Endothelial cell of umbilical vein (primary cell): ENCODE data around the gene CNKSR3. TPM values are rescaled to one million over a fixed set of nuclear protein-coding genes. Genes with fewer than 3 reads are reported as not detected.

Experiments
- BruUV-seq: library from RNA; stranded (reverse); fragments of 400-500 nt; replicated peaks from 2 replicates; lab custom pipeline; 2021; lab: Mats Ljungman, UMichigan
- CTCF ChIA-PET: fragments of 300-600, 350-600 bp; sonication (Branson Sonifier 250); formaldehyde crosslinking; loops from one replicate; lab custom pipeline; 2021; ENCODE audit warnings: antibody characterized with exemption, inconsistent platforms; lab: Charles Lee
- POLR2A ChIA-PET: fragments of 300-600, 350-600 bp; sonication (Branson Sonifier 250); formaldehyde crosslinking; loops from one replicate; lab custom pipeline; 2021; ENCODE audit warnings: antibody characterized with exemption, inconsistent platforms; lab: Charles Lee
- DNase-seq: peaks from one replicate; pipeline ENCODE4 v3.0.0-alpha.2; 2011; ENCODE audit warnings: low read depth, low spot score
- FAIRE-seq: peaks from 2 replicates; lab custom pipeline; 2011; peaks lifted over from hg19 to GRCh38; lab: Jason Lieb, UNC
- H2AFZ ChIP-seq: 2 replicates; pipeline ENCODE4 v1.6.0; 2012; ENCODE audit warnings: low read depth, low read length, control low read depth, inconsistent platforms
- H3K27ac ChIP-seq: 2 replicates; pipeline ENCODE4 v1.5.1; 2011; ENCODE audit warnings: low read depth, mild to moderate bottlenecking, control low read depth, low read length, moderate library complexity; ENCODE audit not compliant: insufficient read depth
- H3K27me3 ChIP-seq, 2 experiments: 2 replicates each; pipeline versions ENCODE4 v1.6.0 to v1.6.1; 2011; ENCODE audit warnings: low read length in 2 of 2, mixed read lengths in 1 of 2; ENCODE audit not compliant: control insufficient read depth in 2 of 2, insufficient read depth in 2 of 2
- H3K36me3 ChIP-seq, 2 experiments: 2 replicates in 1 of 2; 3 replicates in 1 of 2; pipeline ENCODE4 v1.5.1; 2011; ENCODE audit warnings: low read length in 2 of 2, mild to moderate bottlenecking in 1 of 2, moderate library complexity in 1 of 2; ENCODE audit not compliant: control insufficient read depth in 2 of 2, insufficient read depth in 2 of 2; ENCODE audit errors: extremely low read depth in 1 of 2
- H3K4me1 ChIP-seq: 3 replicates; pipeline ENCODE4 v1.5.1; 2011; ENCODE audit warnings: mild to moderate bottlenecking, low read length; ENCODE audit not compliant: control insufficient read depth, insufficient read depth; ENCODE audit errors: extremely low read depth
- H3K4me2 ChIP-seq: 2 replicates; pipeline ENCODE4 v1.6.1; 2011; ENCODE audit warnings: low read length, control low read depth, mixed read lengths; ENCODE audit not compliant: insufficient read depth
- H3K4me3 ChIP-seq, 3 experiments: fragments of 200-600 bp in 1 of 3; sonication (generic), shearing (Covaris generic) in 1 of 3; replicated peaks in 1 of 3; 2 replicates each; pipeline ENCODE4 v1.5.1; 2011 to 2016; ENCODE audit warnings: control low read depth in 3 of 3, low read length in 3 of 3, mild to moderate bottlenecking in 2 of 3, inconsistent platforms in 1 of 3, low read depth in 1 of 3, moderate library complexity in 1 of 3; ENCODE audit not compliant: insufficient read depth in 1 of 3
- H3K79me2 ChIP-seq: 2 replicates; pipeline ENCODE4 v1.6.0; 2012; ENCODE audit warnings: low read length, inconsistent platforms; ENCODE audit not compliant: control insufficient read depth, insufficient read depth
- H3K9ac ChIP-seq: replicated peaks from 2 replicates; pipeline ENCODE3; 2011; ENCODE audit warnings: low read length, control low read depth; ENCODE audit not compliant: insufficient read depth; ENCODE audit errors: extremely low read depth
- H3K9me1 ChIP-seq: replicated peaks from 3 replicates; pipeline ENCODE4 v1.6.0; 2011; ENCODE audit warnings: mild to moderate bottlenecking, low read length; ENCODE audit not compliant: control insufficient read depth, insufficient read depth; ENCODE audit errors: extremely low read depth
- H3K9me3 ChIP-seq: replicated peaks from 2 replicates; pipeline ENCODE4 v1.5.1; 2012; ENCODE audit warnings: low read length, inconsistent platforms; ENCODE audit not compliant: control insufficient read depth, insufficient read depth
- H4K20me1 ChIP-seq: replicated peaks from 2 replicates; pipeline ENCODE3; 2011; ENCODE audit warnings: mild to moderate bottlenecking, low read length; ENCODE audit not compliant: control insufficient read depth, insufficient read depth; ENCODE audit errors: extremely low read depth
- EZH2 ChIP-seq: IDR thresholded peaks from 2 replicates; pipeline ENCODE4 v1.6.1; 2012; ENCODE audit warnings: borderline replicate concordance, low read depth, mild to moderate bottlenecking, moderate library complexity, low read length, inconsistent platforms; ENCODE audit not compliant: severe bottlenecking
- FOS ChIP-seq: IDR thresholded peaks from 2 replicates; pipeline ENCODE4 v1.6.1; 2011; ENCODE audit warnings: mild to moderate bottlenecking, low read length, moderate library complexity, borderline replicate concordance; ENCODE audit not compliant: insufficient read depth
- GATA2 ChIP-seq: IDR thresholded peaks from 2 replicates; pipeline ENCODE4 v1.7.0; 2011; ENCODE audit warnings: low read depth, mild to moderate bottlenecking, moderate library complexity, mixed read lengths, low read length; ENCODE audit not compliant: insufficient read length, insufficient read depth
- JUN ChIP-seq: IDR thresholded peaks from 2 replicates; pipeline ENCODE4 v1.6.1; 2011; ENCODE audit warnings: borderline replicate concordance, low read depth; ENCODE audit not compliant: insufficient read length, insufficient read depth
- MAX ChIP-seq: IDR thresholded peaks from 2 replicates; pipeline ENCODE4 v1.6.1; 2011; ENCODE audit not compliant: insufficient read depth, insufficient read length
- MYC ChIP-seq: IDR thresholded peaks from one replicate; pipeline ENCODE4 v1.6.1; 2011; ENCODE audit warnings: mild to moderate bottlenecking, low read depth, low read length
- POLR2A ChIP-seq: IDR thresholded peaks from 2 replicates; pipeline ENCODE4 v1.6.1; 2012; ENCODE audit warnings: low read depth, mild to moderate bottlenecking, control low read depth, low read length
- POLR2AphosphoS5 ChIP-seq: IDR thresholded peaks from 2 replicates; pipeline ENCODE4 v1.6.1; 2012; ENCODE audit warnings: low read depth, mild to moderate bottlenecking, control low read depth, low read length, moderate library complexity; ENCODE audit not compliant: insufficient read depth
- dilution Hi-C: fragments of 300-500 bp; cut with MboI; formaldehyde crosslinking; loops from one replicate; pipeline ENCODE4 v1.15.0; 2019; ENCODE audit warnings: low sequenced_read_pairs; ENCODE audit not compliant: extremely low pct_ligation_motif_present
- intact Hi-C: fragments of 100-400 bp; cut with micrococcal nuclease; formaldehyde crosslinking; loops from one replicate; pipeline ENCODE4 v1.10.0; 2022
- polyA plus RNA-seq, 4 experiments: library from polyadenylated mRNA; depleted of rRNA in 3 of 4; stranded (reverse) in 3 of 4; unstranded in 1 of 4; fragments of >200 nt; gene quantifications; 2 replicates each; pipeline versions ENCODE4 v1.2.1 to v1.2.3, GENCODE V29; 2011 to 2012; ENCODE audit warnings: missing spikeins in 1 of 4
- total RNA-seq: library from RNA; stranded (reverse); gene quantifications from 2 replicates; pipeline ENCODE4 v1.2.3, GENCODE V29; 2021
- TF ChIP-seq, protein P1 (sequence below), 2 donors: IDR thresholded peaks; 1 replicate in 1 of 2; 2 replicates in 1 of 2; pipeline ENCODE4 v1.5.1; 2011; ENCODE audit warnings: low read length in 2 of 2, mild to moderate bottlenecking in 2 of 2, moderate library complexity in 2 of 2, control low read depth in 1 of 2, inconsistent platforms in 1 of 2, low read depth in 1 of 2; ENCODE audit not compliant: insufficient read depth in 1 of 2; ENCODE audit errors: extremely low read depth in 1 of 2

Gene CNKSR3
- total and polyA plus RNA-seq, 2 donors (not counting 3 experiments of a cell fraction or from before 2014, with no cell fraction given) = 2.3 to 15.6 TPM

DNA sequence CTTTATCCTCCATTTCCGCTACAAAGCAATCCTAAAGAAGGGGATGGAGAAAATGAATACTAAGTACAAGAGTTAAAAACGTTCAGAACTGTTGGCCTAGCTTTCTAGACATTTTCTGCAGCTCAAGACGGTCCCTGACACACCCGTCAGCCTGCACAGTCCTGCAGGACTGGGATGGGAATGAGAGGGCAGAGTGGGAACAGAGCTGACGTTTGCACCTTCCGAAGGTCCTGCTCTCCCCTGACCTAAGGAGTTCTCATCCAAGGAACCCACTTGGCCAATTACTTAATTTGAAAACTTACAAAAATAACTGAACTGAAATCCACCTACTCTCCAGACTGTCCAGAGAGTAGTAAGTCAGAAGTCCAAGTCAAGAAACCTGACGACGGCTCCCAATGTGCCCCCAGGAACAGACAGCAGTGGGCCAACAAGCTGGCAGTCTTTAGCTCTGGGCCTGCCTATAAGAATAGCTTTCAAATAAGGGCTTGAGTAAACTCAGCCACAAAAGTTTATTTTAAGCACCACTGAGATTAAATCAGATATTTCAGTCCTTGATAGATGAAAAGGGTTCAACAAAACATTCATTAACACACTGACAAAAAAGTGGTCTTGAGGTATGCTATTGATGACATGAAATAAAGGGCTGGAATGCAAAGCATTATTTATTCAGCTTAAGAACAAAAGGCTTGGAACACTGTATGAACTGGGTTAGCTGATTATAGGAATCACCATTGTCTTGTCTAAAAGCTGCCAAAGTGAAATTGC is 76.8 kb downstream of the CNKSR3 start:
- no peak overlapping the region for H2AFZ ChIP-seq
- DNase-seq = peak; percentile 49
- H4K20me1 ChIP-seq = no peaks in the 10 kb centered on the region
- no peak for TF ChIP-seq GATA2
- TF ChIP-seq EZH2 = no peak
- TF ChIP-seq, protein P1, sequence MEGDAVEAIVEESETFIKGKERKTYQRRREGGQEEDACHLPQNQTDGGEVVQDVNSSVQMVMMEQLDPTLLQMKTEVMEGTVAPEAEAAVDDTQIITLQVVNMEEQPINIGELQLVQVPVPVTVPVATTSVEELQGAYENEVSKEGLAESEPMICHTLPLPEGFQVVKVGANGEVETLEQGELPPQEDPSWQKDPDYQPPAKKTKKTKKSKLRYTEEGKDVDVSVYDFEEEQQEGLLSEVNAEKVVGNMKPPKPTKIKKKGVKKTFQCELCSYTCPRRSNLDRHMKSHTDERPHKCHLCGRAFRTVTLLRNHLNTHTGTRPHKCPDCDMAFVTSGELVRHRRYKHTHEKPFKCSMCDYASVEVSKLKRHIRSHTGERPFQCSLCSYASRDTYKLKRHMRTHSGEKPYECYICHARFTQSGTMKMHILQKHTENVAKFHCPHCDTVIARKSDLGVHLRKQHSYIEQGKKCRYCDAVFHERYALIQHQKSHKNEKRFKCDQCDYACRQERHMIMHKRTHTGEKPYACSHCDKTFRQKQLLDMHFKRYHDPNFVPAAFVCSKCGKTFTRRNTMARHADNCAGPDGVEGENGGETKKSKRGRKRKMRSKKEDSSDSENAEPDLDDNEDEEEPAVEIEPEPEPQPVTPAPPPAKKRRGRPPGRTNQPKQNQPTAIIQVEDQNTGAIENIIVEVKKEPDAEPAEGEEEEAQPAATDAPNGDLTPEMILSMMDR (IDR thresholded peaks at IDR 0.05; ENCODE audit: extremely low read depth in 1 of 2, insufficient read depth in 1 of 2, low read depth in 1 of 2, low read length in 2 of 2) = no peak
- TF ChIP-seq POLR2A = no peak
- no peak for TF ChIP-seq MYC
- no peak for TF ChIP-seq POLR2AphosphoS5
- TF ChIP-seq FOS = no peak
- no peak for TF ChIP-seq MAX
- no peak for TF ChIP-seq JUN
- BruUV-seq = no TSS peak
- intact Hi-C loops = loop anchor here (1.0 to 2.0 kb wide), 5 partner anchors 15 to 77 kb away; partner anchors contain the start of gene CNKSR3
- peak overlapping the region; percentile 22 for H3K27ac ChIP-seq
- H3K9me3 ChIP-seq = no peaks in the 10 kb centered on the region
- dilution Hi-C loops = no loop called here
- H3K4me3 ChIP-seq = no peak overlapping the region
- H3K9me1 ChIP-seq = no peaks in the 10 kb centered on the region
- H3K79me2 ChIP-seq = no peaks in the 10 kb centered on the region
- H3K9ac ChIP-seq = peak overlapping the region; percentile 18
- ChIA-PET POLR2A (interaction anchor here (0.6 kb wide), 1 partner anchor 74 kb away, joined by 3 read pairs; no protein-coding TSS in a partner anchor), CTCF (interaction anchor here (0.6 to 1.9 kb wide), 3 partner anchors 11 to 220 kb away, joined by 3 to 15 read pairs (median 3); no protein-coding TSS in a partner anchor)
- FAIRE-seq = no peak
- no peaks in the 10 kb centered on the region for H3K27me3 ChIP-seq
- peak overlapping the region; percentile 27 for H3K4me2 ChIP-seq
- H3K4me1 ChIP-seq = peaks cover 21% of the 10 kb centered on the region
- no peaks in the 10 kb centered on the region for H3K36me3 ChIP-seq
